Body of pancreas (tissue), 4 donors: Measurements from ENCODE around the gene EMILIN2.

Experiments used
- CTCF ChIP-seq, 7 experiments: fragments of 450-650 bp in 4 of 7; fragments of 200-600 bp in 3 of 7; sonication (generic) in 3 of 7; IDR thresholded peaks; one replicate each; pipeline ENCODE4 v1.5.1; 2016 to 2019; ENCODE audit warnings: antibody characterized with exemption in 7 of 7
- POLR2A ChIP-seq, 3 donors: fragments of 450-650 bp; IDR thresholded peaks; one replicate each; pipeline ENCODE4 v1.6.1; 2016; ENCODE audit warnings: antibody characterized with exemption in 3 of 3, mild to moderate bottlenecking in 2 of 3

GRCh38 chr18:2890606-2891005, 43.8 kb downstream of the EMILIN2 start:
- TF ChIP-seq CTCF (IDR thresholded peaks at IDR 0.05): no peak
- TF ChIP-seq POLR2A (IDR thresholded peaks at IDR 0.05): no peak
